GM23248 (cell line): Measurements from ENCODE around the gene DENND1A. TPM values are rescaled to one million over a fixed set of nuclear protein-coding genes. Genes with fewer than 3 reads are reported as not detected.

Experiments
- DNase-seq: peaks from one replicate; pipeline ENCODE4 v3.0.0-alpha.2; 2015
- H2AFZ ChIP-seq: fragments of 200-600 bp; sonication (generic); 2 replicates; pipeline ENCODE4 v1.6.1; 2016; ENCODE audit warnings: antibody characterized with exemption
- H3F3A ChIP-seq: fragments of 200-600 bp; sonication (generic); 2 replicates; pipeline ENCODE4 v1.6.1; 2016; ENCODE audit warnings: mild to moderate bottlenecking, antibody characterized with exemption, mixed run types; ENCODE audit not compliant: insufficient read depth
- H3K27ac ChIP-seq: fragments of 200-600 bp; sonication (generic); 2 replicates; pipeline ENCODE4 v1.5.1; 2016; ENCODE audit warnings: mild to moderate bottlenecking
- H3K27me3 ChIP-seq: fragments of 200-600 bp; sonication (generic); replicated peaks from 2 replicates; pipeline ENCODE4 v1.6.1; 2016; ENCODE audit warnings: mild to moderate bottlenecking; ENCODE audit not compliant: insufficient read depth
- H3K36me3 ChIP-seq: fragments of 200-600 bp; sonication (generic); 2 replicates; pipeline ENCODE4 v1.6.1; 2016; ENCODE audit warnings: low read depth, mild to moderate bottlenecking
- H3K4me1 ChIP-seq: fragments of 200-600 bp; sonication (generic); 2 replicates; pipeline ENCODE4 v1.6.1; 2016; ENCODE audit warnings: mild to moderate bottlenecking; ENCODE audit not compliant: insufficient read depth
- H3K4me2 ChIP-seq: fragments of 200-600 bp; sonication (generic); one replicate; pipeline ENCODE4 v1.6.1; 2016; ENCODE audit warnings: mild to moderate bottlenecking; ENCODE audit not compliant: unreplicated experiment
- H3K4me3 ChIP-seq: fragments of 200-600 bp; sonication (generic); 2 replicates; pipeline ENCODE4 v1.5.1; 2016; ENCODE audit warnings: mild to moderate bottlenecking
- H3K79me2 ChIP-seq: fragments of 200-600 bp; sonication (generic); 2 replicates; pipeline ENCODE4 v1.6.1; 2016; ENCODE audit warnings: mild to moderate bottlenecking; ENCODE audit not compliant: insufficient read depth
- H3K9ac ChIP-seq: fragments of 200-600 bp; sonication (generic); 2 replicates; pipeline ENCODE4 v1.6.1; 2016; ENCODE audit warnings: mild to moderate bottlenecking
- H3K9me2 ChIP-seq: fragments of 200-600 bp; sonication (generic); 2 replicates; pipeline ENCODE4 v1.6.1; 2016; ENCODE audit warnings: mixed run types, mild to moderate bottlenecking, moderate library complexity; ENCODE audit not compliant: insufficient read depth
- H3K9me3 ChIP-seq: fragments of 200-600 bp; sonication (generic); one replicate; pipeline ENCODE4 v1.6.1; 2017; ENCODE audit warnings: low read depth
- H4K20me1 ChIP-seq: fragments of 200-600 bp; sonication (generic); 2 replicates; pipeline ENCODE4 v1.6.0; 2016; ENCODE audit not compliant: insufficient read depth
- EZH2 ChIP-seq: fragments of 200-600 bp; sonication (generic); IDR thresholded peaks from 2 replicates; pipeline ENCODE4 v1.6.1; 2018; ENCODE audit warnings: antibody characterized with exemption, mild to moderate bottlenecking; ENCODE audit not compliant: insufficient read depth, poor library complexity, severe bottlenecking
- EZH2phosphoT487 ChIP-seq: fragments of 200-600 bp; sonication (generic); IDR thresholded peaks from 2 replicates; pipeline ENCODE4 v1.6.1; 2018; ENCODE audit warnings: antibody characterized with exemption, moderate library complexity, mild to moderate bottlenecking, low read depth; ENCODE audit not compliant: insufficient read depth
- WGBS, 2 experiments: methylation state at CpG; one replicate each; pipeline ENCODE4 v1.1.6; 2015 to 2017; ENCODE audit warnings: low lambda C conversion rate in 2 of 2, low coverage in 1 of 2; ENCODE audit errors: missing lambda C conversion rate in 2 of 2; 5-methylcytosine and 5-hydroxymethylcytosine counted together
- in situ Hi-C: fragments of 300-500 bp; cut with MboI; formaldehyde crosslinking; loops from 2 replicates; pipeline ENCODE4 v1.15.0; 2020
- polyA plus RNA-seq: library from polyadenylated mRNA; unstranded; fragments of >200 nt; fragmentation: Nextera tagmentation; extraction: Ambion mirVana; gene quantifications from 2 replicates; pipeline ENCODE4 v1.2.1, GENCODE V29; 2016
- total RNA-seq: library from RNA; depleted of rRNA; stranded (reverse); fragments of >200 nt; shearing (Covaris generic); gene quantifications from 2 replicates; pipeline ENCODE4 v1.2.3, GENCODE V29; 2014

DENND1A gene
- total and polyA plus RNA-seq, 2 experiments from 2014 or later: 13.2 to 16.4 TPM

GRCh38 chr9:123745933-123746332 is 184.0 kb downstream of the DENND1A start:
- in situ Hi-C loops: no loop called here
- Histone ChIP-seq H3K79me2 (no peaks in the 10 kb centered on the region), H3K9ac (no peak overlapping the region), H3K9me3 (no peaks in the 10 kb centered on the region), H3K4me2 (no peak overlapping the region), H3K4me1 (no peaks in the 10 kb centered on the region), H2AFZ (no peak overlapping the region), H3K27ac (no peak overlapping the region), H4K20me1 (no peaks in the 10 kb centered on the region), H3K36me3 (no peaks in the 10 kb centered on the region), H3K9me2 (no peaks in the 10 kb centered on the region), H3K4me3 (no peak overlapping the region), H3K27me3 (no peaks in the 10 kb centered on the region), H3F3A (no peaks in the 10 kb centered on the region)
- TF ChIP-seq EZH2 (no peak), EZH2phosphoT487 (no peak)
- DNase-seq: no peak
- WGBS, 2 experiments: 97 to 100% methylated on average over 1 of the region's 1 CpG

GRCh38 chr9:123745451-123745850 is 184.5 kb downstream of the DENND1A start:
- TF ChIP-seq EZH2: no peak
- TF ChIP-seq EZH2phosphoT487: no peak
- no peaks in the 10 kb centered on the region for H3K9me2 ChIP-seq
- H3K27me3 ChIP-seq: no peaks in the 10 kb centered on the region
- H3K4me2 ChIP-seq: no peak overlapping the region
- no peaks in the 10 kb centered on the region for H3K79me2 ChIP-seq
- no peaks in the 10 kb centered on the region for H3K4me1 ChIP-seq
- no peak overlapping the region for H3K27ac ChIP-seq
- H4K20me1 ChIP-seq: no peaks in the 10 kb centered on the region
- H3K36me3 ChIP-seq: no peaks in the 10 kb centered on the region
- in situ Hi-C loops: no loop called here
- no peak overlapping the region for H2AFZ ChIP-seq
- no peak overlapping the region for H3K4me3 ChIP-seq
- H3F3A ChIP-seq: no peaks in the 10 kb centered on the region
- 93 to 95% methylated on average over 2 of the region's 2 CpGs for WGBS, 2 experiments
- no peaks in the 10 kb centered on the region for H3K9me3 ChIP-seq
- no peak overlapping the region for H3K9ac ChIP-seq
- DNase-seq: no peak

- H3K9ac ChIP-seq: no peak overlapping the region
- no peaks in the 10 kb centered on the region for H3F3A ChIP-seq
- no peaks in the 10 kb centered on the region for H3K36me3 ChIP-seq
- H4K20me1 ChIP-seq: no peaks in the 10 kb centered on the region
- H2AFZ ChIP-seq: no peak overlapping the region
- H3K27ac ChIP-seq: no peak overlapping the region
- in situ Hi-C loops: no loop called here
- no peaks in the 10 kb centered on the region for H3K9me2 ChIP-seq
- no peaks in the 10 kb centered on the region for H3K27me3 ChIP-seq
- no peaks in the 10 kb centered on the region for H3K4me1 ChIP-seq
- no peak overlapping the region for H3K4me3 ChIP-seq
- TF ChIP-seq EZH2 (no peak), EZH2phosphoT487 (no peak)
- H3K4me2 ChIP-seq: no peak overlapping the region
- H3K9me3 ChIP-seq: no peaks in the 10 kb centered on the region
- no peak for DNase-seq
- WGBS, 2 experiments: 95 to 99% methylated on average over 4 of the region's 4 CpGs
- H3K79me2 ChIP-seq: no peaks in the 10 kb centered on the region
Measured at GRCh38 chr9:123743737-123744136, 186.2 kb downstream of the DENND1A start.

- WGBS, 2 experiments: 88 to 91% methylated on average over 7 of the region's 7 CpGs
- H3K79me2 ChIP-seq: no peaks in the 10 kb centered on the region
- H3K9me3 ChIP-seq: no peaks in the 10 kb centered on the region
- H3K27ac ChIP-seq: no peak overlapping the region
- H2AFZ ChIP-seq: no peak overlapping the region
- no peaks in the 10 kb centered on the region for H3K36me3 ChIP-seq
- no peak overlapping the region for H3K4me3 ChIP-seq
- TF ChIP-seq EZH2phosphoT487: no peak
- no peak for TF ChIP-seq EZH2
- no peaks in the 10 kb centered on the region for H4K20me1 ChIP-seq
- in situ Hi-C loops: no loop called here
- no peaks in the 10 kb centered on the region for H3K9me2 ChIP-seq
- H3K4me1 ChIP-seq: no peaks in the 10 kb centered on the region
- no peaks in the 10 kb centered on the region for H3F3A ChIP-seq
- H3K4me2 ChIP-seq: no peak overlapping the region
- no peaks in the 10 kb centered on the region for H3K27me3 ChIP-seq
- H3K9ac ChIP-seq: no peak overlapping the region
- no peak for DNase-seq
Measured at GRCh38 chr9:123742009-123742767, 187.7 kb downstream of the DENND1A start.

- in situ Hi-C loops: no loop called here
- H3K79me2 ChIP-seq: no peaks in the 10 kb centered on the region
Measured at GRCh38 chr9:123741214-123741613, 188.7 kb downstream of the DENND1A start.

More at GRCh38 chr9:123741214-123741613, 188.7 kb downstream of the DENND1A start:
- H3K36me3 ChIP-seq: no peaks in the 10 kb centered on the region
- TF ChIP-seq EZH2: no peak
- no peak for TF ChIP-seq EZH2phosphoT487
- no peak overlapping the region for H3K9ac ChIP-seq
- no peaks in the 10 kb centered on the region for H3K9me2 ChIP-seq
- no peak overlapping the region for H3K4me2 ChIP-seq
- H3K9me3 ChIP-seq: no peaks in the 10 kb centered on the region
- no peaks in the 10 kb centered on the region for H4K20me1 ChIP-seq
- no peak overlapping the region for H3K4me3 ChIP-seq
- DNase-seq: no peak
- 91 to 97% methylated on average over 3 of the region's 3 CpGs for whole genome bisulfite sequencing, 2 experiments
- H3K27me3 ChIP-seq: no peaks in the 10 kb centered on the region
- no peaks in the 10 kb centered on the region for H3F3A ChIP-seq
- no peak overlapping the region for H2AFZ ChIP-seq
- no peaks in the 10 kb centered on the region for H3K4me1 ChIP-seq
- H3K27ac ChIP-seq: no peak overlapping the region
